ENCODE results near the gene DYRK1B. TPM values are rescaled to one million over a fixed set of nuclear protein-coding genes. Genes with fewer than 3 reads are reported as not detected.
"Not testable (repeated sequence)": the region's sequence is repeated elsewhere in the genome, so short reads cannot be mapped to it uniquely, and the experiment has no call there.

DYRK1B gene
- polyA plus RNA-seq, 1 experiment: 8.4 TPM

DNA sequence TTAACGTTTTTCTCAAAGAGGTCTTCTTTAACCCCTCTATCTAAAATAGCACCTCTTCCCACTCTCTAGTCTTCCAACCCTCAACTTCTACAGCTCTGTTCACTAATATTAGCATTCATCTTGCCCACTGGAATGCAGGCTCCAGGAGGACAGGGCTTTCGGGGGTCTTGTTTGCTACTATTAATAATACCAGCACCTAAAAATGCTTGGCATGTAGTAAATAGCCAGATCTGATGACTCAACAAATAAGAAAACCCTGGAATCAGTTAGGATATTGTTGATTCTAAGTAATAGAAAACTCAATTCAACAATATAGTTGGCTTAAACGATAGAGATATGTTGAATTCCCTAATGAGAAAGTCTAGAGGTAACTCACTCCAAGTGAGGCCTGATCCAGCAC is 14.2 kb downstream of the DYRK1B start:
- Histone ChIP-seq H3K27me3 (ENCODE audit: control insufficient read depth, insufficient read depth, low read length) (no peaks in the 10 kb centered on the region), H3K36me3 (ENCODE audit: control insufficient read depth, insufficient read depth, low read length) (no peaks in the 10 kb centered on the region), H3K4me3 (ENCODE audit: low read depth, low read length) (no peak overlapping the region)
- TF ChIP-seq, protein P1, sequence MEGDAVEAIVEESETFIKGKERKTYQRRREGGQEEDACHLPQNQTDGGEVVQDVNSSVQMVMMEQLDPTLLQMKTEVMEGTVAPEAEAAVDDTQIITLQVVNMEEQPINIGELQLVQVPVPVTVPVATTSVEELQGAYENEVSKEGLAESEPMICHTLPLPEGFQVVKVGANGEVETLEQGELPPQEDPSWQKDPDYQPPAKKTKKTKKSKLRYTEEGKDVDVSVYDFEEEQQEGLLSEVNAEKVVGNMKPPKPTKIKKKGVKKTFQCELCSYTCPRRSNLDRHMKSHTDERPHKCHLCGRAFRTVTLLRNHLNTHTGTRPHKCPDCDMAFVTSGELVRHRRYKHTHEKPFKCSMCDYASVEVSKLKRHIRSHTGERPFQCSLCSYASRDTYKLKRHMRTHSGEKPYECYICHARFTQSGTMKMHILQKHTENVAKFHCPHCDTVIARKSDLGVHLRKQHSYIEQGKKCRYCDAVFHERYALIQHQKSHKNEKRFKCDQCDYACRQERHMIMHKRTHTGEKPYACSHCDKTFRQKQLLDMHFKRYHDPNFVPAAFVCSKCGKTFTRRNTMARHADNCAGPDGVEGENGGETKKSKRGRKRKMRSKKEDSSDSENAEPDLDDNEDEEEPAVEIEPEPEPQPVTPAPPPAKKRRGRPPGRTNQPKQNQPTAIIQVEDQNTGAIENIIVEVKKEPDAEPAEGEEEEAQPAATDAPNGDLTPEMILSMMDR (IDR thresholded peaks at IDR 0.05; ENCODE audit: insufficient read depth, low read depth, low read length): no peak
- ChIA-PET POLR2A (no interaction called here), CTCF (no interaction called here)
- no peak for DNase-seq (ENCODE audit: low read depth)

DNA sequence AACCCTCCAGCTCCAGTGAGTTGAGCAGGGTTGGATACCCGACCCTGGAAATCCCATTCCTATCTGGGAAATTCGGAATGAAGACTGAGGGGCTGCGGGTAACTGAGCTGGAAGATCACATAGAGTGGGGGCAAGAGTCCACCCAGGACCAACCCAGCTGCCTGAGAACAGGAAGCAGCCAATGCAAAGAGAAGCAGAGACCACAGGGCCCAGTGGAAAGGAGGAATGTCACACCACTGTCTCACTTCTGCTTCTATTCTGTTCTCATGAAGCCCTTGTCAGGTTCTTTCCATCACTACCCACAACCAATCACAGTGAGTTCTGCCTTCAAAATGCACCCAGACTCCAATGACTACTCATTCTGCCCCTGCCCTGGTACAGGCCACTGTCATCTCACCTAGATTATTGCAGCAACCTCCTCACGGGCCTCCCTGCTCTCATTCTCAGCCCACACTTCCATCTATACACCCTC is 15.3 kb downstream of the DYRK1B start:
- TF ChIP-seq, protein P1 (IDR thresholded peaks at IDR 0.05; ENCODE audit: insufficient read depth, low read depth, low read length): no peak
- H3K36me3 ChIP-seq (ENCODE audit: control insufficient read depth, insufficient read depth, low read length): no peaks in the 10 kb centered on the region
- no peak for DNase-seq (ENCODE audit: low read depth)
- no peak overlapping the region for H3K4me3 ChIP-seq (ENCODE audit: low read depth, low read length)
- no peaks in the 10 kb centered on the region for H3K27me3 ChIP-seq (ENCODE audit: control insufficient read depth, insufficient read depth, low read length)
- CTCF ChIA-PET: interaction anchor here (1.3 kb wide), 1 partner anchor 26 kb away, joined by 4 read pairs; no protein-coding TSS in a partner anchor
- POLR2A ChIA-PET: no interaction called here

DNA sequence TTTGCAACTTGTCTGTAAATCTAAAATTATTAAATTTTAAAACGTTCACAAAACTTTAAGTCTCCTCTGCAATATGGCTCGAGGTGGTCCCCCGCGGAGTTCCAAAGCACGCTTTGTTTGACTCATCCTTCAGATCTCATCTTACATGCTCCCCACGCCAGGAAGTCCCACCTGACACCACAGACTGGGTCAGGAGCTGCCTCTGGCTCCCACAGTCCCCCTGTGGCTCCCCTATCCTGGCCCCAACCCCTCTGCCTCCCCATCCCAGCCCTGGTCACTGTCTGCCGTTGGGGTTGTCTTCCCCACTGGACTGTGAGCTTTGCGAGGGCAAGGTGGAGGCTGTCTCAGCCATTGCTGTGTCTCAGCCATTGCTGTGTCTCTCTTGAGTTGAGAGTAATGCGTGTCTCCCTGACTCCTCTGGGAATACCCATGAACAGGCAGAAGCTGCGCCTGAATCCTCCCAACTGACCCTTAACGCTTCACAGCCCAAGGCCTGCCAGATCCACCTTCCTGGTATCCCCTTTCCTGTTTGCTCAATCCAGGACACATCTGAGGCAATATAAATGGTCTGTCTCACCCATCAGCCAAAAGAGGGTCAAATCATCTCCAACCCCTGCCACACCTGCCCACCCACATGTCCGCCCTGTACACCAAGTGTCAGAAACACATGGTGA is 15.9 kb downstream of the DYRK1B start:
- TF ChIP-seq, protein P1 (IDR thresholded peaks at IDR 0.05; ENCODE audit: insufficient read depth, low read depth, low read length): no peak
- Histone ChIP-seq H3K36me3 (ENCODE audit: control insufficient read depth, insufficient read depth, low read length) (no peaks in the 10 kb centered on the region), H3K27me3 (ENCODE audit: control insufficient read depth, insufficient read depth, low read length) (no peaks in the 10 kb centered on the region), H3K4me3 (ENCODE audit: low read depth, low read length) (no peak overlapping the region)
- DNase-seq (ENCODE audit: low read depth): no peak
- POLR2A ChIA-PET: no interaction called here
- CTCF ChIA-PET: interaction anchor here (1.3 kb wide), 1 partner anchor 26 kb away, joined by 4 read pairs; no protein-coding TSS in a partner anchor

DNA sequence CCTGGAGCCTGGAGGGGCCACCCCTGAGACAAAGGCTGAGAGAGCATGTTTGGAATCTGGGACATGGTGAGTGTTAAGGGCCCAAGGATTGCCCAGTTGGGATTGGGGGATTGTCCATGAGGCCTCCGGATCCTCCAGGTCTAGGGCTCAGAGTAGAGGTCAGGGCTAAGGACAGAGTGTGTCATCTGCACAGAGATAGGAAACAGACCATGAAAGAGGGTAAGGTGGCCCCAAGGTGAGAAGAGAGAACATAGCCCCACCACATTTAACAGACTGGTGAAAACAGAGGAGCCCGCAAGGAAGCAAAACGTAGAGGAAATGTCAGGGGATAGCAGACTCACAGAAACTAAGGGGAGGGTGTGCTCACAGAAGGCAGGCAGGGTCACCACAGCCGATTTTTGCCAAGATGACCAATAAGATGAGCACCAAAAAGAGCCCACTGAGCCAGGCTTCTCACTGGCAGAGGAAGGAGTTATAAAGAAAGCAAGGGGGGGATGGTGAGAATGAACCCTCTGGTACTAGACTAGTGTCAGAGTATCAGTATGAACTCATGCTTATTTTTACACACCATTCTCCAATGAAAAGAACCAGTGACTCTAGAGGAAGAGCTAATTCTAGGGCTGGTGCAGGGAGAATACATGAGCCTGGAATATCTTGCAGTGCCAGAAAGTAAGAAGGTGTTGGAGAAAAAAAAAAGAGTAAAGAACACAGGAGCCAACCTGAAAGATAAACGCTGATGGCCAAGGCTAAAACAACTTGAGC is 17.5 kb downstream of the DYRK1B start:
- H3K36me3 ChIP-seq (ENCODE audit: control insufficient read depth, insufficient read depth, low read length): no peaks in the 10 kb centered on the region
- H3K4me3 ChIP-seq (ENCODE audit: low read depth, low read length): no peak overlapping the region
- DNase-seq (ENCODE audit: low read depth): no peak
- ChIA-PET CTCF (interaction anchor here (0.7 to 1.0 kb wide), 2 partner anchors 22 to 154 kb away, joined by 3 read pairs; no protein-coding TSS in a partner anchor), POLR2A (no interaction called here)
- H3K27me3 ChIP-seq (ENCODE audit: control insufficient read depth, insufficient read depth, low read length): no peaks in the 10 kb centered on the region
- TF ChIP-seq, protein P1 (IDR thresholded peaks at IDR 0.05; ENCODE audit: insufficient read depth, low read depth, low read length): no peak

DNA sequence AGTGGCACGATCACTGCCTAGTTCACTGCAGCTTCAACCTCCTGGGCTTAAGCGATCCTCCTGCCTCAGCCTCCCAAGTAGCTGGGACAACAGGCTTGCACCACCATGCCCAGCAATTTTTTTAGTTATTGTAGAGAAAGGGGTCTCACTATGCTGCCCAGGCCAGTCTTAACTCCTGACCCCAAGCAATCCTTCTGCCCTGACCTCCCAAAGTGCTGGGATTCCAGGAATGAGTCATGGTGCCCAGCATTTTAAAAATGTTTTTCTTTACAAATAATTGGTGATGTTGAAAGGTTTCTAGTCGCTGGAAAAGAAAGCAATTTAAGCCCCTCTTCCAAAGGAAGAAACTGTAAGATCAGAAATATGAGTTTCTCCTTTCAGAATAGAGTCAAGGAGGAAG is 19.4 kb downstream of the DYRK1B start:
- CTCF ChIA-PET: interaction anchor here (1.6 kb wide), 1 partner anchor 30 kb away, joined by 5 read pairs; no protein-coding TSS in a partner anchor
- no peaks in the 10 kb centered on the region for H3K36me3 ChIP-seq (ENCODE audit: control insufficient read depth, insufficient read depth, low read length)
- POLR2A ChIA-PET: no interaction called here
- no peak for DNase-seq (ENCODE audit: low read depth)
- no peaks in the 10 kb centered on the region for H3K27me3 ChIP-seq (ENCODE audit: control insufficient read depth, insufficient read depth, low read length)
- TF ChIP-seq, protein P1 (IDR thresholded peaks at IDR 0.05; ENCODE audit: insufficient read depth, low read depth, low read length): no peak
- no peak overlapping the region for H3K4me3 ChIP-seq (ENCODE audit: low read depth, low read length)

DNA sequence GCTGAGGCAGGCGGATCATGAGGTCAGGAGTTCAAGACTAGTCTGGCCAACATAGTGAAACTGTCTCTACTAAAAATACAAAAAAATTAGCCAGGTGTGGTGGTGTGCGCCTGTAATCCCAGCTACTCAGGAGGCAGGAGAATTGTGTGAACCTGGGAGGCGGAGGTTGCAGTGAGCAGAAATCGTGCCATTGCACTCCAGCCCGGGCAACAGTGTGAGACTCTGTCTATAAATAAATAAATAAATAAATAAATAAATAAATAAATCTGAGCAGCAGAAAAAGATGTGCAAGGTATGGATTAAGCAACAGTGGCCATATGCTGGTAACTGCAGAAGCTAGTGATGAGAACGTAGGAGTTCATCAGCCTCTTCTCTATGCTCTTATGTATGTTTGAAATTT is 19.9 kb downstream of the DYRK1B start:
- H3K27me3 ChIP-seq (ENCODE audit: control insufficient read depth, insufficient read depth, low read length); H3K4me3 ChIP-seq (ENCODE audit: low read depth, low read length); CTCF ChIA-PET; H3K36me3 ChIP-seq (ENCODE audit: control insufficient read depth, insufficient read depth, low read length); POLR2A ChIA-PET; DNase-seq (ENCODE audit: low read depth): not testable (repeated sequence)

Measured in BJ (cell line).